ENCODE data around the gene ACADS.
"Not testable (repeated sequence)": the region's sequence is repeated elsewhere in the genome, so short reads cannot be mapped to it uniquely, and the experiment has no call there.

Gene ACADS

GRCh38 chr12:120721866-120722265, 3.8 kb upstream of the ACADS start:
- TF ChIP-seq JUND (IDR thresholded peaks at IDR 0.05; ENCODE audit: low read depth) = no peak
- DNase-seq (ENCODE audit: low read depth in 1 of 2, low spot score in 1 of 2) = no peak
- in situ Hi-C loops (cut with HindIII; ENCODE audit: low pct_unique_long_range_greater_than_20kb, low sequenced_read_pairs) = no loop called here

- TF ChIP-seq JUND (IDR thresholded peaks at IDR 0.05; ENCODE audit: low read depth) = no peak
- in situ Hi-C loops (cut with HindIII; ENCODE audit: low pct_unique_long_range_greater_than_20kb, low sequenced_read_pairs) = no loop called here
- DNase-seq (ENCODE audit: low read depth in 1 of 2, low spot score in 1 of 2) = no peak
These were observed 2.8 kb upstream of the ACADS start for GRCh38 chr12:120722784-120723183.

- DNase-seq (ENCODE audit: low read depth in 1 of 2, low spot score in 1 of 2) = no peak
- in situ Hi-C loops (cut with HindIII; ENCODE audit: low pct_unique_long_range_greater_than_20kb, low sequenced_read_pairs) = no loop called here
- TF ChIP-seq JUND (IDR thresholded peaks at IDR 0.05; ENCODE audit: low read depth) = no peak
These were observed 906 bp upstream of the ACADS start for GRCh38 chr12:120724720-120725119.

GRCh38 chr12:120725151-120725658, 421 bp upstream of the ACADS start:
- no peak for TF ChIP-seq JUND (IDR thresholded peaks at IDR 0.05; ENCODE audit: low read depth)
- DNase-seq (ENCODE audit: low read depth in 1 of 2, low spot score in 1 of 2) = no peak
- in situ Hi-C loops (cut with HindIII; ENCODE audit: low pct_unique_long_range_greater_than_20kb, low sequenced_read_pairs) = no loop called here

- TF ChIP-seq JUND (IDR thresholded peaks at IDR 0.05; ENCODE audit: low read depth) = no peak
- DNase-seq (ENCODE audit: low read depth in 1 of 2, low spot score in 1 of 2) = no peak
- in situ Hi-C loops (cut with HindIII; ENCODE audit: low pct_unique_long_range_greater_than_20kb, low sequenced_read_pairs) = no loop called here
These were observed 826 bp downstream of the ACADS start for GRCh38 chr12:120726510-120726793.

- in situ Hi-C loops (cut with HindIII; ENCODE audit: low pct_unique_long_range_greater_than_20kb, low sequenced_read_pairs) = no loop called here
- DNase-seq (ENCODE audit: low read depth in 1 of 2, low spot score in 1 of 2) = no peak
- no peak for TF ChIP-seq JUND (IDR thresholded peaks at IDR 0.05; ENCODE audit: low read depth)
These were observed 1.3 kb downstream of the ACADS start for GRCh38 chr12:120726961-120727360.

GRCh38 chr12:120732198-120732597, 6.6 kb downstream of the ACADS start:
- in situ Hi-C loops (cut with HindIII; ENCODE audit: low pct_unique_long_range_greater_than_20kb, low sequenced_read_pairs) = not testable (repeated sequence)

GRCh38 chr12:120733574-120733973, 7.9 kb downstream of the ACADS start:
- DNase-seq (ENCODE audit: low read depth in 1 of 2, low spot score in 1 of 2) = no peak
- in situ Hi-C loops (cut with HindIII; ENCODE audit: low pct_unique_long_range_greater_than_20kb, low sequenced_read_pairs) = no loop called here
- TF ChIP-seq JUND (IDR thresholded peaks at IDR 0.05; ENCODE audit: low read depth) = no peak

More at GRCh38 chr12:120732198-120732597, 6.6 kb downstream of the ACADS start:
- DNase-seq (ENCODE audit: low read depth in 1 of 2, low spot score in 1 of 2) = not testable (repeated sequence)

- in situ Hi-C loops (cut with HindIII; ENCODE audit: low pct_unique_long_range_greater_than_20kb, low sequenced_read_pairs) = no loop called here
- no peak for TF ChIP-seq JUND (IDR thresholded peaks at IDR 0.05; ENCODE audit: low read depth)
- DNase-seq (ENCODE audit: low read depth in 1 of 2, low spot score in 1 of 2) = no peak
These were observed 8.6 kb downstream of the ACADS start for GRCh38 chr12:120734210-120734609.

- TF ChIP-seq JUND (IDR thresholded peaks at IDR 0.05; ENCODE audit: low read depth) = no peak
- no peak for DNase-seq (ENCODE audit: low read depth in 1 of 2, low spot score in 1 of 2)
- in situ Hi-C loops (cut with HindIII; ENCODE audit: low pct_unique_long_range_greater_than_20kb, low sequenced_read_pairs) = no loop called here
These were observed 9.6 kb downstream of the ACADS start for GRCh38 chr12:120735181-120735580.

GRCh38 chr12:120736404-120737331, 11.0 kb downstream of the ACADS start:
- DNase-seq (ENCODE audit: low read depth in 1 of 2, low spot score in 1 of 2) = no peak
- no peak for TF ChIP-seq JUND (IDR thresholded peaks at IDR 0.05; ENCODE audit: low read depth)
- in situ Hi-C loops (cut with HindIII; ENCODE audit: low pct_unique_long_range_greater_than_20kb, low sequenced_read_pairs) = no loop called here

- in situ Hi-C loops (cut with HindIII; ENCODE audit: low pct_unique_long_range_greater_than_20kb, low sequenced_read_pairs) = no loop called here
- DNase-seq (ENCODE audit: low read depth in 1 of 2, low spot score in 1 of 2) = no peak
- no peak for TF ChIP-seq JUND (IDR thresholded peaks at IDR 0.05; ENCODE audit: low read depth)
These were observed 12.1 kb downstream of the ACADS start for GRCh38 chr12:120737557-120738251.
